HEK293 (cell line): Measurements from ENCODE around the gene CD44.
A peak's percentile ranks its signal among the peaks of the same experiment; 100 is the strongest.

Source experiments
- CTCF ChIA-PET: fragments of 350-600 bp; formaldehyde crosslinking; extraction: SDS; loops from one replicate; lab custom pipeline; 2021; ENCODE audit warnings: antibody characterized with exemption; lab: Yijun Ruan, JAX
- POLR2A ChIA-PET: fragments of 300-600 bp; formaldehyde crosslinking; extraction: SDS; loops from one replicate; lab custom pipeline; 2020; ENCODE audit warnings: antibody characterized with exemption, inconsistent platforms; lab: Yijun Ruan, JAX
- H3K27ac ChIP-seq: fragments of 200-500 bp; sonication (Bioruptor generic); 2 replicates; pipeline ENCODE4 v1.5.1; 2014; ENCODE audit warnings: low read depth, low read length, control low read depth, inconsistent platforms; ENCODE audit errors: extremely low read depth
- H3K36me3 ChIP-seq, 2 experiments: fragments of 200-500 bp in 1 of 2; sonication (Bioruptor generic) in 1 of 2; 1 replicate in 1 of 2; 2 replicates in 1 of 2; pipeline ENCODE4 v1.5.1; 2014 to 2017; ENCODE audit warnings: inconsistent platforms in 2 of 2, low read length in 2 of 2; ENCODE audit not compliant: control insufficient read depth in 2 of 2, insufficient read depth in 1 of 2
- H3K4me1 ChIP-seq: fragments of 200-500 bp; sonication (Bioruptor generic); 2 replicates; pipeline ENCODE4 v1.5.1; 2014; ENCODE audit warnings: mild to moderate bottlenecking, low read length, inconsistent platforms; ENCODE audit not compliant: control insufficient read depth, insufficient read depth
- H3K4me3 ChIP-seq: 2 replicates; pipeline ENCODE4 v1.5.1; 2011; ENCODE audit warnings: low read depth, mild to moderate bottlenecking, control low read depth, low read length, moderate library complexity
- H3K9me3 ChIP-seq: fragments of 200-500 bp; sonication (Bioruptor generic); 2 replicates; pipeline ENCODE4 v1.5.1; 2014; ENCODE audit warnings: low read depth, low read length, inconsistent platforms; ENCODE audit not compliant: control insufficient read depth, insufficient read depth
- TCF7L2 ChIP-seq: IDR thresholded peaks from 2 replicates; pipeline ENCODE4 v1.6.1; 2011; ENCODE audit warnings: low read depth, mild to moderate bottlenecking, inconsistent platforms, low read length, moderate library complexity, borderline replicate concordance
- ZFP3 ChIP-seq: fragments of 450-650 bp; formaldehyde crosslinking; IDR thresholded peaks from 2 replicates; pipeline ENCODE4 v1.5.1; 2016; ENCODE audit warnings: low read depth, missing biosample characterization, missing genetic modification characterization
- ZNF16 ChIP-seq: fragments of 450-650 bp; formaldehyde crosslinking; IDR thresholded peaks from 2 replicates; pipeline ENCODE4 v1.5.1; 2016; ENCODE audit warnings: low read depth, missing biosample characterization, missing genetic modification characterization
- ZNF169 ChIP-seq: fragments of 450-650 bp; formaldehyde crosslinking; IDR thresholded peaks from 2 replicates; pipeline ENCODE4 v1.5.1; 2016; ENCODE audit warnings: missing biosample characterization, missing genetic modification characterization
- ZNF175 ChIP-seq: fragments of 450-650 bp; formaldehyde crosslinking; IDR thresholded peaks from 2 replicates; pipeline ENCODE4 v1.5.1; 2016; ENCODE audit warnings: missing biosample characterization, missing genetic modification characterization
- ZNF324 ChIP-seq: fragments of 450-650 bp; formaldehyde crosslinking; IDR thresholded peaks from 2 replicates; pipeline ENCODE4 v1.5.1; 2016; ENCODE audit warnings: missing biosample characterization, missing genetic modification characterization
- ZNF335 ChIP-seq: fragments of 450-650 bp; formaldehyde crosslinking; conservative IDR thresholded peaks from 2 replicates; pipeline ENCODE4 v1.5.1; 2016; ENCODE audit warnings: missing biosample characterization, missing genetic modification characterization
- ZNF510 ChIP-seq: fragments of 450-650 bp; formaldehyde crosslinking; IDR thresholded peaks from 2 replicates; pipeline ENCODE4 v1.5.1; 2018; ENCODE audit warnings: mild to moderate bottlenecking, missing genetic modification characterization, missing biosample characterization; ENCODE audit not compliant: insufficient replicate concordance
- ZNF548 ChIP-seq: fragments of 450-650 bp; formaldehyde crosslinking; IDR thresholded peaks from 2 replicates; pipeline ENCODE4 v1.5.1; 2016; ENCODE audit warnings: missing biosample characterization, missing genetic modification characterization
- ZNF621 ChIP-seq: fragments of 450-650 bp; formaldehyde crosslinking; IDR thresholded peaks from 2 replicates; pipeline ENCODE4 v1.5.1; 2017; ENCODE audit warnings: missing biosample characterization, missing genetic modification characterization
- ZNF658 ChIP-seq: fragments of 450-650 bp; formaldehyde crosslinking; IDR thresholded peaks from 2 replicates; pipeline ENCODE4; 2016; ENCODE audit warnings: missing biosample characterization, missing genetic modification characterization
- ZNF76 ChIP-seq: fragments of 450-650 bp; formaldehyde crosslinking; IDR thresholded peaks from 2 replicates; pipeline ENCODE4; 2016; ENCODE audit warnings: low read depth, missing biosample characterization, missing genetic modification characterization, borderline replicate concordance
- TF ChIP-seq, protein P1 (sequence below): fragments of 450-650 bp; formaldehyde crosslinking; IDR thresholded peaks from 2 replicates; pipeline ENCODE4 v1.5.1; 2016; ENCODE audit warnings: missing biosample characterization, missing genetic modification characterization
- TF ChIP-seq, protein P2 (sequence below): fragments of 450-650 bp; formaldehyde crosslinking; optimal IDR thresholded peaks from 2 replicates; pipeline ENCODE3; 2016; ENCODE audit warnings: missing biosample characterization, mild to moderate bottlenecking, missing genetic modification characterization
- TF ChIP-seq, protein P3 (sequence below): IDR thresholded peaks from 2 replicates; pipeline ENCODE4 v1.6.1; 2011; ENCODE audit warnings: mild to moderate bottlenecking, low read depth, low read length, borderline replicate concordance
- TF ChIP-seq, protein P4 (sequence below): fragments of 450-650 bp; formaldehyde crosslinking; IDR thresholded peaks from 2 replicates; pipeline ENCODE4 v1.5.1; 2016; ENCODE audit warnings: missing biosample characterization, missing genetic modification characterization

Gene CD44

DNA sequence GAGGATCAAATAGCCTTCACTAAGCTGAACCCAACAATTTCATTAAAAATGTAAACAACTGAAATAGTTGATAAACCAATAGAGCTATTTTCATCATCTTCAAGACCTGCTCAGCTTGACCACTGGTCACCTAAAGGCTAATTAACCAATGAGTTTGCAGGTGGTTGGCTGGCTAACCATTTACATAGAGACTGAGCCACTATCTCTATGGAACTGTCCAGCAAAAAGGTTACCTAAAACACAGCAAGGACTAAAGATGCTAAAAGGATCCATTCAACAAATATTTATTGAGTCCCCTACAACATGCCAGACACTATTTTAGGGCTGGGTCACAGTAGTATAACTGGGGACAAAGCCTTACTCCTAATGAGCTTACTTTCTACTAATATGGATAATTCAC is 123.8 kb downstream of the CD44 start:
- no peaks in the 10 kb centered on the region for H3K9me3 ChIP-seq
- H3K4me1 ChIP-seq: no peaks in the 10 kb centered on the region
- H3K36me3 ChIP-seq: no peaks in the 10 kb centered on the region
- ChIA-PET CTCF (interaction anchor here (1.3 kb wide), 1 partner anchor 25 kb away, joined by 3 read pairs; no protein-coding TSS in a partner anchor), POLR2A (no interaction called here)
- no peak for TF ChIP-seq ZNF169
- no peak for TF ChIP-seq ZNF324 (tag by site-specific recombination)
- no peak for TF ChIP-seq ZNF510
- TF ChIP-seq, protein P1, sequence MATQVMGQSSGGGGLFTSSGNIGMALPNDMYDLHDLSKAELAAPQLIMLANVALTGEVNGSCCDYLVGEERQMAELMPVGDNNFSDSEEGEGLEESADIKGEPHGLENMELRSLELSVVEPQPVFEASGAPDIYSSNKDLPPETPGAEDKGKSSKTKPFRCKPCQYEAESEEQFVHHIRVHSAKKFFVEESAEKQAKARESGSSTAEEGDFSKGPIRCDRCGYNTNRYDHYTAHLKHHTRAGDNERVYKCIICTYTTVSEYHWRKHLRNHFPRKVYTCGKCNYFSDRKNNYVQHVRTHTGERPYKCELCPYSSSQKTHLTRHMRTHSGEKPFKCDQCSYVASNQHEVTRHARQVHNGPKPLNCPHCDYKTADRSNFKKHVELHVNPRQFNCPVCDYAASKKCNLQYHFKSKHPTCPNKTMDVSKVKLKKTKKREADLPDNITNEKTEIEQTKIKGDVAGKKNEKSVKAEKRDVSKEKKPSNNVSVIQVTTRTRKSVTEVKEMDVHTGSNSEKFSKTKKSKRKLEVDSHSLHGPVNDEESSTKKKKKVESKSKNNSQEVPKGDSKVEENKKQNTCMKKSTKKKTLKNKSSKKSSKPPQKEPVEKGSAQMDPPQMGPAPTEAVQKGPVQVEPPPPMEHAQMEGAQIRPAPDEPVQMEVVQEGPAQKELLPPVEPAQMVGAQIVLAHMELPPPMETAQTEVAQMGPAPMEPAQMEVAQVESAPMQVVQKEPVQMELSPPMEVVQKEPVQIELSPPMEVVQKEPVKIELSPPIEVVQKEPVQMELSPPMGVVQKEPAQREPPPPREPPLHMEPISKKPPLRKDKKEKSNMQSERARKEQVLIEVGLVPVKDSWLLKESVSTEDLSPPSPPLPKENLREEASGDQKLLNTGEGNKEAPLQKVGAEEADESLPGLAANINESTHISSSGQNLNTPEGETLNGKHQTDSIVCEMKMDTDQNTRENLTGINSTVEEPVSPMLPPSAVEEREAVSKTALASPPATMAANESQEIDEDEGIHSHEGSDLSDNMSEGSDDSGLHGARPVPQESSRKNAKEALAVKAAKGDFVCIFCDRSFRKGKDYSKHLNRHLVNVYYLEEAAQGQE (tag by site-specific recombination): peak; percentile 66; the same call in 1 of the 2 replicates
- TF ChIP-seq, all 188 proteins: peak for 1
- Histone ChIP-seq H3K4me3 (no peak overlapping the region), H3K27ac (no peak overlapping the region)

DNA sequence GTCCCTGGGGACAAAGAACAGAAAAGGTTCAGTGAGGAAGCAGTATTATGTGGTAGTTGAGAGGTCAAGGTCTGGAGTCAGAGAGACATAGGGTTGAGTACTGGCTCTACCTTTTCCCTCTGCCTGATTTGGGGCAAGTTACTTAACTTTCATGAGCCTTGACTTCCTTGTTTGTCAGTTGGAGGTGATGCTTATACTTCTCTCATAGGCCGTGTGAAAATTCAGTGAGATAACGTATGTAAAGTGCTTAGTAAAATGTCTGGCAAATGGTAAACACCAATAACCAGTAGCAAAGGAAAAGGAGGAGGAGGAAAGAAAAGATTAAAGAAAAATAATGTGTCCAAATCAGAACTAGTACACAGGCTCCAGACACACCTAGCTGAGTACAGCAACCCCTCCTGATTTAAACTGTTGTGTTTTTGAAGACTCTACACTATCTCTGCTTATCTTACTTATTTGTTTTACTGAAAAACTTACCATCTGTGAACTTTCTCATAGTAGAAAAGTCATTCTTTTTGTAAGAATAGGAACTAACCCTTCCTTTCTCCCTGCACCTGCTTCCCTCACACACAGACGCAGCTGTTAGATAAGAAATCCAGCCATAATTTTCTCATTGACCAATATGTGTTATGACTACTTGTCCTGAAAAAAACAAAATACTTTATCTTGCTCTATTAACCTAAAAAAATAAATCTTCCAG is 126.9 kb downstream of the CD44 start:
- POLR2A ChIA-PET: no interaction called here
- CTCF ChIA-PET: no interaction called here
- H3K27ac ChIP-seq: no peak overlapping the region

DNA sequence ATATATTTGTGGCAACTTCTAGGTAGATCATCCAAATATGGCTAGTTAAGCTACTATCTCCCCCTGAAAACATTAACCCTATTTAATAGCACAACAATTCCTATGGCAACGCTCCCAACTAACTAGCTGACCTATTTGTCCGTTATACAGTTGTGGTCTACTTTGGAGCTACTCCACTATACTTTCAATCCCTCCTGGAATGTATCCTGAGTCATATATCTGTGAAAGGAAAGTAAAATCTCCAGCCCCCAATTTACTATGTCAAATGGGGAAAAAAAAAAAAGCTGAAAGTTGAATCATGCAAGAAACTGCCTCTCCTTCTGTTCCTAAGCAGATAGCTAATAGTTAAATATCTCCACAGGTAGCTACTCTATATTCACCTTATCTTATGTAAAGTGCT is 128.5 kb downstream of the CD44 start:
- POLR2A ChIA-PET: no interaction called here
- TF ChIP-seq, protein P2, sequence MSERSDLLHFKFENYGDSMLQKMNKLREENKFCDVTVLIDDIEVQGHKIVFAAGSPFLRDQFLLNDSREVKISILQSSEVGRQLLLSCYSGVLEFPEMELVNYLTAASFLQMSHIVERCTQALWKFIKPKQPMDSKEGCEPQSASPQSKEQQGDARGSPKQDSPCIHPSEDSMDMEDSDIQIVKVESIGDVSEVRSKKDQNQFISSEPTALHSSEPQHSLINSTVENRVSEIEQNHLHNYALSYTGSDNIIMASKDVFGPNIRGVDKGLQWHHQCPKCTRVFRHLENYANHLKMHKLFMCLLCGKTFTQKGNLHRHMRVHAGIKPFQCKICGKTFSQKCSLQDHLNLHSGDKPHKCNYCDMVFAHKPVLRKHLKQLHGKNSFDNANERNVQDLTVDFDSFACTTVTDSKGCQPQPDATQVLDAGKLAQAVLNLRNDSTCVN (tag by site-specific recombination): no peak
- TF ChIP-seq ZNF76 (no peak), ZFP3 (tag by site-specific recombination) (no peak), ZNF175 (no peak), ZNF335 (tag by site-specific recombination) (no peak), ZNF548 (no peak), ZNF16 (tag by site-specific recombination) (no peak)
- TF ChIP-seq, protein P3, sequence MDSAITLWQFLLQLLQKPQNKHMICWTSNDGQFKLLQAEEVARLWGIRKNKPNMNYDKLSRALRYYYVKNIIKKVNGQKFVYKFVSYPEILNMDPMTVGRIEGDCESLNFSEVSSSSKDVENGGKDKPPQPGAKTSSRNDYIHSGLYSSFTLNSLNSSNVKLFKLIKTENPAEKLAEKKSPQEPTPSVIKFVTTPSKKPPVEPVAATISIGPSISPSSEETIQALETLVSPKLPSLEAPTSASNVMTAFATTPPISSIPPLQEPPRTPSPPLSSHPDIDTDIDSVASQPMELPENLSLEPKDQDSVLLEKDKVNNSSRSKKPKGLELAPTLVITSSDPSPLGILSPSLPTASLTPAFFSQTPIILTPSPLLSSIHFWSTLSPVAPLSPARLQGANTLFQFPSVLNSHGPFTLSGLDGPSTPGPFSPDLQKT: no peak
- TF ChIP-seq, protein P4, sequence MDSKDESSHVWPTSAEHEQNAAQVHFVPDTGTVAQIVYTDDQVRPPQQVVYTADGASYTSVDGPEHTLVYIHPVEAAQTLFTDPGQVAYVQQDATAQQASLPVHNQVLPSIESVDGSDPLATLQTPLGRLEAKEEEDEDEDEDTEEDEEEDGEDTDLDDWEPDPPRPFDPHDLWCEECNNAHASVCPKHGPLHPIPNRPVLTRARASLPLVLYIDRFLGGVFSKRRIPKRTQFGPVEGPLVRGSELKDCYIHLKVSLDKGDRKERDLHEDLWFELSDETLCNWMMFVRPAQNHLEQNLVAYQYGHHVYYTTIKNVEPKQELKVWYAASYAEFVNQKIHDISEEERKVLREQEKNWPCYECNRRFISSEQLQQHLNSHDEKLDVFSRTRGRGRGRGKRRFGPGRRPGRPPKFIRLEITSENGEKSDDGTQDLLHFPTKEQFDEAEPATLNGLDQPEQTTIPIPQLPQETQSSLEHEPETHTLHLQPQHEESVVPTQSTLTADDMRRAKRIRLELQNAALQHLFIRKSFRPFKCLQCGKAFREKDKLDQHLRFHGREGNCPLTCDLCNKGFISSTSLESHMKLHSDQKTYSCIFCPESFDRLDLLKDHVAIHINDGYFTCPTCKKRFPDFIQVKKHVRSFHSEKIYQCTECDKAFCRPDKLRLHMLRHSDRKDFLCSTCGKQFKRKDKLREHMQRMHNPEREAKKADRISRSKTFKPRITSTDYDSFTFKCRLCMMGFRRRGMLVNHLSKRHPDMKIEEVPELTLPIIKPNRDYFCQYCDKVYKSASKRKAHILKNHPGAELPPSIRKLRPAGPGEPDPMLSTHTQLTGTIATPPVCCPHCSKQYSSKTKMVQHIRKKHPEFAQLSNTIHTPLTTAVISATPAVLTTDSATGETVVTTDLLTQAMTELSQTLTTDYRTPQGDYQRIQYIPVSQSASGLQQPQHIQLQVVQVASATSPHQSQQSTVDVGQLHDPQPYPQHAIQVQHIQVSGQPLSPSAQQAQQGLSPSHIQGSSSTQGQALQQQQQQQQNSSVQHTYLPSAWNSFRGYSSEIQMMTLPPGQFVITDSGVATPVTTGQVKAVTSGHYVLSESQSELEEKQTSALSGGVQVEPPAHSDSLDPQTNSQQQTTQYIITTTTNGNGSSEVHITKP (tag by site-specific recombination): no peak
- no peaks in the 10 kb centered on the region for H3K36me3 ChIP-seq
- no peak overlapping the region for H3K4me3 ChIP-seq
- no peaks in the 10 kb centered on the region for H3K9me3 ChIP-seq
- no peaks in the 10 kb centered on the region for H3K4me1 ChIP-seq
- H3K27ac ChIP-seq: no peak overlapping the region
- CTCF ChIA-PET: no interaction called here

More for the DNA sequence above, 126.9 kb downstream of the CD44 start:
- Histone ChIP-seq H3K36me3 (no peaks in the 10 kb centered on the region), H3K4me3 (no peak overlapping the region), H3K4me1 (no peaks in the 10 kb centered on the region), H3K9me3 (no peaks in the 10 kb centered on the region)
- TF ChIP-seq TCF7L2: no peak
- no peak for TF ChIP-seq ZNF621
- no peak for TF ChIP-seq ZNF658 (tag by site-specific recombination)
